Spinal cord (tissue), 10 donors: ENCODE data around the gene USPL1. TPM values are rescaled to one million over a fixed set of nuclear protein-coding genes. Genes with fewer than 3 reads are reported as not detected.
"Not testable (repeated sequence)": the region's sequence is repeated elsewhere in the genome, so short reads cannot be mapped to it uniquely, and the experiment has no call there.

Experiments used
- DNase-seq, 6 donors: peaks; one replicate each; pipeline versions ENCODE4 v3.0.0 to v3.0.0-alpha.2; 2013 to 2015; ENCODE audit warnings: low spot score in 6 of 6, low read depth in 4 of 6
- H3K27ac ChIP-seq: one replicate; pipeline ENCODE4 v1.5.1; 2013; ENCODE audit warnings: low read depth, low read length, control low read depth
- H3K27me3 ChIP-seq: one replicate; pipeline ENCODE4 v1.6.1; 2013; ENCODE audit warnings: low read length; ENCODE audit not compliant: control insufficient read depth, insufficient read depth
- H3K36me3 ChIP-seq: one replicate; pipeline ENCODE4 v1.6.1; 2013; ENCODE audit warnings: low read length; ENCODE audit not compliant: control insufficient read depth, insufficient read depth
- H3K4me1 ChIP-seq: one replicate; pipeline ENCODE4 v1.6.1; 2013; ENCODE audit warnings: low read length; ENCODE audit not compliant: control insufficient read depth, insufficient read depth
- H3K4me3 ChIP-seq: one replicate; pipeline ENCODE4 v1.5.1; 2013; ENCODE audit warnings: low read depth, low read length, control low read depth
- H3K9me3 ChIP-seq: one replicate; pipeline ENCODE4 v1.6.1; 2013; ENCODE audit warnings: low read length; ENCODE audit not compliant: control insufficient read depth, insufficient read depth
- WGBS: methylation state at CpG from one replicate; pipeline ENCODE4 v1.1.5; 2013; ENCODE audit warnings: missing lambda C conversion rate; ENCODE audit not compliant: insufficient coverage; 5-methylcytosine and 5-hydroxymethylcytosine counted together
- polyA plus RNA-seq, 2 donors: library from polyadenylated mRNA; unstranded; fragments of 120-200 nt; gene quantifications; one replicate each; pipeline ENCODE4 v1.2.1, GENCODE V29; 2013; ENCODE audit not compliant: insufficient read length in 2 of 2
- total RNA-seq, 2 donors: library from RNA; depleted of rRNA in 1 of 2; stranded (reverse); fragments of 120-200 nt in 1 of 2; fragments of >200 nt in 1 of 2; gene quantifications; one replicate each; pipeline versions ENCODE4 v1.2.3 to v1.2.4, GENCODE V29; 2013 to 2014
- donor health status: healthy.

The USPL1 gene
- total and polyA plus RNA-seq, 4 donors: 19.7 to 31.1 (median 22.5) TPM

DNA sequence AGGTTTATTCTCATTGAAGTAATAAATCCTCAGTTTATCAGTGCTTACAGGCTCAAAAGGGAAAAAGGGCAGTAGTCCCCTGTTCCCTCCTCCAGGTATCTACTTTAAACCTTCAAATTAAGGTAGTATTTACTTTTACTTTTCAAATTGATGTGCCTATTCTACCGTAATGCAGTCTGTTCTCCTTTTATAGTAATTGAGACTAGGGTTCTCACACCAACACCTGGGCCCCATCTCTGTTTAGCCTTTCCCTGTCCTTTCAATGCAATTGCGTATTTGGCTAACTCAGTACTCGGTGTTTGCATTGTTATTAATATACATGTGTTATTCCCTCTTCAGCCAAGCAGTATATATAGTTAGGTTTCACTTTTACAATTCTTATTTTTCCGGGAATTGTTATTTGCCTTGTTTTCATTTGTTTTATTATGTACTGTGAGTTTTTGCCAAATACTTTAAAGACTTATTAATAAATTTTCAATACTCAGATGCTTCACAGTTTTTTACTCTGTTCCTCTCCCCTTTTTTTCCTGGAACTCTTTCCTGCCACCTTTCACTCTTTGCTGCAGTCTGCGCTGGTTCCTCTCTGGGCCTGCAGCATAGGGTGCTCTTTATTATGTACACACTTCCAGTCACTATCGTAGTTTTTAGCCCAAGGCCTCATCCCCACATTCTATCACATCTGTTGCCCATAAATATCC, 30.3 kb downstream of the USPL1 start:
- DNase-seq: no peak
- no peaks in the 10 kb centered on the region for H3K9me3 ChIP-seq
- no peak overlapping the region for H3K4me3 ChIP-seq
- H3K27ac ChIP-seq: no peak overlapping the region
- H3K36me3 ChIP-seq: peaks cover 14% of the 10 kb centered on the region
- WGBS: 93% methylated on average over 2 of the region's 6 CpGs
- no peaks in the 10 kb centered on the region for H3K4me1 ChIP-seq
- H3K27me3 ChIP-seq: no peaks in the 10 kb centered on the region

DNA sequence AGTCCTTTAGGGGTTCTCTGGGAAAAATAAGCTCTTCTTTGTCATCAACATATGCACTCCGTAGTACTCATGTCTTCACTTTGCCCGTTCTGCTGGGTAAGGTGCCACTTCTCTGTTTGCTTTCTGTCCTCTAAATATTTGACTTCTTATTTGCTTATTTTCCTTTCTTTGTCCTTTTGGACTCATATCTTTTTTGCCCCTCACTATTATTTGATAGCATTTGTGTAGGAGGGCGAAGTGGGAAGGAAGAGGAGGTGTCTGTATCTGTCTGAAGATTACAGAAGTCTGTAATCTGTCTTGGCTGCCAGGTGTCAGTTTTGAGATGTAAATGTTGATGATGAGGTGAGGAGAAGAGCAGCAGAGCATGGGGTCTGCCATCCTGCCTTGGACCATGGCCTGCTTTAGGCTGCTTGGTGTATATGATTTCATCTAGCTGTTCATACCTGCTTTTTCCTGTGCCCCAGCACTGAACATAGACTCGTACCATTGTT, 30.8 kb downstream of the USPL1 start:
- WGBS: 100% methylated on average over 1 of the region's 4 CpGs
- no peaks in the 10 kb centered on the region for H3K9me3 ChIP-seq
- no peaks in the 10 kb centered on the region for H3K4me1 ChIP-seq
- H3K27ac ChIP-seq: no peak overlapping the region
- H3K27me3 ChIP-seq: no peaks in the 10 kb centered on the region
- H3K36me3 ChIP-seq: peaks cover 8% of the 10 kb centered on the region
- H3K4me3 ChIP-seq: no peak overlapping the region
- DNase-seq: no peak

DNA sequence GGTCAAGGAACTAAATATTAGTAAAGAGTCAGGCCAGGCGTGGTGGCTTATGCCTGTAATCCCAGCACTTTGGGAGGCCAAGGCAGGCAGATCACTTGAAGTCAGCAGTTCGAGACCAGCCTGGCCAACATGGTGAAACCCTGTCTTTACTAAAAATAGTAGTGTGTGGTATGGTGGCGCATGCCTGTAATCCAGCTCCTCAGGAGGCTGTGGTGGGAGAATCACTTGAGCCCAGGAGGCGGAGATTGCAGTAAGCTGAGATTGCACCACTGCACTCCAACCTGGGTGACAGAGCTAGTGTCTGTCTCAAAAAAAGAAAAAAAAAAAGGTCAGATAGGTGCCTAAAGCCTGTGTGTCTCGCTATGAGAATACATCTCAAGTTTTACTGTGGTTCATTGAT, 33.9 kb downstream of the USPL1 start:
- 98% methylated on average over 4 of the region's 5 CpGs for WGBS
- not testable (repeated sequence) for H3K4me3 ChIP-seq, DNase-seq, H3K27ac ChIP-seq, H3K27me3 ChIP-seq, H3K4me1 ChIP-seq, H3K9me3 ChIP-seq
- peaks cover 11% of the 10 kb centered on the region for H3K36me3 ChIP-seq

DNA sequence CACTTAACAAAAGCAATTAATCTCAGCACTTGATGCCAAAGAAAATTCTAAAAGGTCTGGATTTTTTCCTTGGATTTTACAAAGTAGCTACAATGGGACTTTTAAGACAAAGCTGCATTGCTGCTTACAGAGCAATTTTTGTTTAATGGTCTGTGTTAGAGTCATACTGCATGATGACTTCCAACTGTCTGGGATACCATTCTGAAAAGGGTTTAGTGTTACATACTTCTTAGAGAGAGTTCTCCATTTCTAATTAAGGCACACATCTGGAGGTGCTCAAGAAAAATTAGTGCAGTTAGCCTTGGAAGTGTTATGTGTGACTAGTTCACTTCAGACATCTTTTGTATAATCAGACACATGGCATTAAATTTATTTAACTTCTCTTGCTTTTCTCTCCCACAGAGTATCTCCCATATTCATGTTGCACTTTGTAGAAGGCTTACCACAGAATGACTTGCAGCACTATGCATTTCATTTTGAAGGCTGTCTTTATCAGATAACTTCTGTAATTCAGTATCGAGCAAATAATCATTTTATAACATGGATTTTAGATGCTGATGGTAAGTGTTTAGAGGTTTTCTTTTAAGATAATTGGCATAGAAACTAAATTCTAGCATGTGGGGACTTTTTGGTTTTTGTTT, 35.1 kb downstream of the USPL1 start:
- no peaks in the 10 kb centered on the region for H3K4me1 ChIP-seq
- WGBS: no CpG with 5 or more reads among the region's 1 CpG
- DNase-seq: peak in 1 of 6 donors; percentile 68

DNA sequence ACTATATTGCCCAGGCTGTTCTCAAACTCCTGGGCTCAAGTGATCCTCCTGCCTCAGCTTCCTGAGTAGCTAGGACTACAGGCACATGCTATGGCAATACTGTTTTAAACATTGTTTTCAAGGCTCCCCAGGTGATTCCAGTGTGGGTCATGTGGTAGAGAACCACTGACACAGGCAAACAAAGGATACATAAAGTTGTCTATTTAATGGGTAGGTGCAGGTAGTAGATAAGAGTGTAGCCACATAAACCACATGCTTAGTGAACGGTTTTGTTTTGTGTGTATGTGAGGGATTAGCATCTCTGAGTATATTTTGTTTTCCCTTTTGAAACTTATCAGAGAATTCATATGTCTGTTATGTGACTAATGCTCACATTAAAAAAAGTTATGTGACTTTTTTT, 36.7 kb downstream of the USPL1 start:
- Histone ChIP-seq H3K4me3 (no peak overlapping the region), H3K27ac (no peak overlapping the region), H3K4me1 (peaks cover under 1% of the 10 kb centered on the region), H3K9me3 (no peaks in the 10 kb centered on the region), H3K27me3 (no peaks in the 10 kb centered on the region), H3K36me3 (peaks cover 8% of the 10 kb centered on the region)
- no peak for DNase-seq
- WGBS: no CpG with 5 or more reads among the region's 1 CpG

More for the DNA sequence above, 35.1 kb downstream of the USPL1 start:
- no peaks in the 10 kb centered on the region for H3K9me3 ChIP-seq
- H3K4me3 ChIP-seq: no peak overlapping the region
- H3K27me3 ChIP-seq: no peaks in the 10 kb centered on the region
- H3K27ac ChIP-seq: no peak overlapping the region
- H3K36me3 ChIP-seq: peaks cover 11% of the 10 kb centered on the region

DNA sequence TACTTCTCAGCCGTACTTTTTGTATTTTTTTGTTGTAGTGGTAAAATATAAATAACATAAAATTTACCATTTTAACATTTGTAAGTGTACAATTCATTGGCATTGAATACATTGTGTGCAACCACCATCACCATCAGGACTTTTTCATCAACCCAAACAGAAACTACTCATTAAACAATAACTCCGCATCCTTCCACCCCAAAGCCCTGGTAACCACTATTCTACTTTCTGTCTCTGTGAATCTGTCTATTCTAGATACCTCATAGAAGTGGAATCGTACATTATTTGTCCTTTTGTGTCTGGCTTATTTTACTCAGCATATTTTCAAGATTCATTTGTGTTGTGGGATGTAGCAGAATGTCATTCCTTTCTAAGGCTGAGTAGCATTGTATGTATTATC, 38.5 kb downstream of the USPL1 start:
- no CpG with 5 or more reads among the region's 3 CpGs for WGBS
- no peak for DNase-seq
- H3K4me3 ChIP-seq: no peak overlapping the region
- peaks cover 8% of the 10 kb centered on the region for H3K4me1 ChIP-seq
- H3K27me3 ChIP-seq: no peaks in the 10 kb centered on the region
- H3K36me3 ChIP-seq: peaks cover 16% of the 10 kb centered on the region
- H3K9me3 ChIP-seq: no peaks in the 10 kb centered on the region
- H3K27ac ChIP-seq: no peak overlapping the region

DNA sequence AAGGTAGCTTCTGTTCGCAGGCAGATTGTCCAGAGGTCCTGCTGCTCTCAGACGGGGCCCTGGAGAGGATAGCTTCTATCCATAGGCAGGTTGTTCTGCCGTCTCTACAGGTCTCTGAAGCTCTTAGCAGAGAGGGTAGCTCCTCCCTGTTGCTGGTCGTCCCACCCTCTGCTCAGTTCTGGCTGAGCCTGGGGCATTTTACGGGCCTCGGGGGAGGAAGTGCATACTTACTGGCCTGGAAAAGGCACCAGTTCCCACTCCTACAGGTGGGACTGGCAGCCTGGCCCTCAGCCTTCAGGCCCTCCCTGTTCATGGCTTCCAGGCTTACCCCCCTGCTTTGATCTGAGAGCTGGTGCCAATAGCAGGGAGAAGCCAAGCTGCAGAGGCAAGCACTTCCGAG, 42.3 kb downstream of the USPL1 start:
- H3K27ac ChIP-seq: no peak overlapping the region
- no peak for DNase-seq
- 71% methylated on average over 6 of the region's 7 CpGs for WGBS

DNA sequence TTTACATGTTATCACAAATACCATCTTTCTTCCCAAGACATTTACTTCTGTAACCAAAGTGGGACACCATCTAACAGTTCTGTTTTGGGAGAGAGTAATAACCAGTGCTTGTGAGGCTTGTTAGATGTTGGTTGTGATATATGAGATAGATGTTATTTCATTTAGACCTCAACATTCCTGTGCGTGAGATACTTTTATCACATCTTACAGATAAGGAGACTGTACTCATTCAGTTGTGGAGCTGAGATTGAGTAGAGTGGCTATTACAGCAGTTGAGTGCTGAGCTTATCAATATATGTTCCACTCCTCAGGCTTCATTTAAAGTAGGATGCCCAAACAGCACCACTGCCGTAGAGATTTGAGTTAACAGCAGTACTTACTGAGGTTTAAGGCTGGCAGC, 43.1 kb downstream of the USPL1 start:
- WGBS: no CpG with 5 or more reads among the region's 2 CpGs
- Histone ChIP-seq H3K4me3 (no peak overlapping the region), H3K4me1 (peaks cover 8% of the 10 kb centered on the region), H3K9me3 (no peaks in the 10 kb centered on the region), H3K27me3 (no peaks in the 10 kb centered on the region), H3K36me3 (peaks cover 7% of the 10 kb centered on the region), H3K27ac (no peak overlapping the region)
- no peak for DNase-seq

More for the DNA sequence above, 42.3 kb downstream of the USPL1 start:
- no peaks in the 10 kb centered on the region for H3K9me3 ChIP-seq
- H3K4me1 ChIP-seq: peaks cover 8% of the 10 kb centered on the region
- no peaks in the 10 kb centered on the region for H3K27me3 ChIP-seq
- no peak overlapping the region for H3K4me3 ChIP-seq
- peaks cover 8% of the 10 kb centered on the region for H3K36me3 ChIP-seq

DNA sequence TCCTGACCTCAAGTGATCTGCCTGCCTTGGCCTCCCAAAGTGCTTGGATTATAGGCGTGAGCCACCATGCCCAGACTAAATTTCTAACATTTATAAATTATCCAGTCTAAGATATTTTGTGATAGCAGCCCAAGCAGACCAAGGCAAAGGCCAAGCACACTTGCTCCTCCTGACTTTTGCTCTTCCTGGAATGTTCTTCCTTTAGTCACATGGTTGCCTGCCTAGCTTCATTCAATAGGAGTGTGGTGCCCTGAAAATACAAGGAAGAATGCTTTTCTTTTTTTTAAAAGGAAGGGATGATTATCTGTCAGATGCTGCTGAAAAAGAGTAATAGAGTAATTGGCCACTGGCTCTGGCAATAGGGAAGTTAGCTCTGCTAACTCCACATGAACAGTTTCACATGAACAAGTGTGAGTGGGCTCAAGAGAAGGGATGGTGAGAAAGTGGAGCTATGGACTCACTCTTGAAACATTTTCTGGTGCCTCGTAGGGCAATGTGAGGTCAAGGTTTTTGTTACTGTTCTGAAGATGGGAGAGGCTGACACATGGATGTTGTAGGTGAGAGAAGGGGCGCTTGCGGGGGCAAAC, 47.1 kb downstream of the USPL1 start:
- Histone ChIP-seq H3K4me1 (peaks cover 5% of the 10 kb centered on the region), H3K27ac (no peak overlapping the region), H3K9me3 (no peaks in the 10 kb centered on the region), H3K4me3 (no peak overlapping the region), H3K36me3 (peaks cover 5% of the 10 kb centered on the region), H3K27me3 (no peaks in the 10 kb centered on the region)
- WGBS: 96% methylated on average over 4 of the region's 4 CpGs
- DNase-seq: no peak
